ENCODE measurements around the gene KIAA0930.

DNA sequence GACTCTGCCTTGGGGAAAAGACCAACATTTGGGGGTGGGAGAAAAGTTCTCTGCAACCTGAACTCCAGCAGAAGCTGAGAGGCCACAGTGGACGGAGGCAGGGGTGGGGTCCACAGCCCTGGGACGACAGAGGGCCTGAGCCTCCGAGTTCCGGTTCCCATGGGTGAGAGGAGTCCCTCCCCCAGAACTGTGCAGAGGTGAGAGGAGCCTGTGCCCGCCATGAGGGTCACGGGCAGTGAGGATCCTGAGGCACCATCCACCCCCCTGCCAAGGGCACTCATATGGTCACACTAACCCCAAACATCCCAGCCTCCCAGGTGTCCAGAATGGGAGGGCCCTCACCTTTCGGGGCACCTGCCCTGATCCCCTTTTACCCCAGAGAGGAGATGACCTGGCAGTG lies 30.5 kb downstream of the KIAA0930 start:
- TF ChIP-seq, protein P1, sequence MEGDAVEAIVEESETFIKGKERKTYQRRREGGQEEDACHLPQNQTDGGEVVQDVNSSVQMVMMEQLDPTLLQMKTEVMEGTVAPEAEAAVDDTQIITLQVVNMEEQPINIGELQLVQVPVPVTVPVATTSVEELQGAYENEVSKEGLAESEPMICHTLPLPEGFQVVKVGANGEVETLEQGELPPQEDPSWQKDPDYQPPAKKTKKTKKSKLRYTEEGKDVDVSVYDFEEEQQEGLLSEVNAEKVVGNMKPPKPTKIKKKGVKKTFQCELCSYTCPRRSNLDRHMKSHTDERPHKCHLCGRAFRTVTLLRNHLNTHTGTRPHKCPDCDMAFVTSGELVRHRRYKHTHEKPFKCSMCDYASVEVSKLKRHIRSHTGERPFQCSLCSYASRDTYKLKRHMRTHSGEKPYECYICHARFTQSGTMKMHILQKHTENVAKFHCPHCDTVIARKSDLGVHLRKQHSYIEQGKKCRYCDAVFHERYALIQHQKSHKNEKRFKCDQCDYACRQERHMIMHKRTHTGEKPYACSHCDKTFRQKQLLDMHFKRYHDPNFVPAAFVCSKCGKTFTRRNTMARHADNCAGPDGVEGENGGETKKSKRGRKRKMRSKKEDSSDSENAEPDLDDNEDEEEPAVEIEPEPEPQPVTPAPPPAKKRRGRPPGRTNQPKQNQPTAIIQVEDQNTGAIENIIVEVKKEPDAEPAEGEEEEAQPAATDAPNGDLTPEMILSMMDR (IDR thresholded peaks at IDR 0.05): no peak
- TF ChIP-seq POLR2A (IDR thresholded peaks at IDR 0.05): no peak
- TF ChIP-seq POLR2AphosphoS5 (IDR thresholded peaks at IDR 0.05): no peak

Measured in breast epithelium (tissue), 3 donors.